Fibroblast of the aortic adventitia (primary cell): ENCODE data around the gene ODF2L. TPM values are rescaled to one million over a fixed set of nuclear protein-coding genes. Genes with fewer than 3 reads are reported as not detected.

Source experiments
- DNase-seq: peaks from one replicate; pipeline ENCODE4 v3.0.0-alpha.2; 2010; ENCODE audit warnings: low read depth
- H3K4me3 ChIP-seq: 2 replicates; pipeline ENCODE4 v1.5.1; 2011; ENCODE audit warnings: low read depth, mild to moderate bottlenecking, control low read depth, low read length, moderate library complexity
- CTCF ChIP-seq: IDR thresholded peaks from 2 replicates; pipeline ENCODE4 v1.5.1; 2011; ENCODE audit warnings: mild to moderate bottlenecking, low read length, control low read depth, inconsistent platforms; ENCODE audit not compliant: insufficient read depth
- total RNA-seq: library from RNA; depleted of rRNA; stranded (reverse); fragments of >200 nt; gene quantifications from 2 replicates; pipeline ENCODE4 v1.2.3, GENCODE V29; 2012; ENCODE audit warnings: low replicate concordance

Gene ODF2L
- total RNA-seq, 1 donor: 65.9 TPM

- DNase-seq: no peak
- no peak overlapping the region for H3K4me3 ChIP-seq
- TF ChIP-seq CTCF: no peak
Measured at GRCh38 chr1:86378813-86379212, 17.3 kb downstream of the ODF2L start.

- DNase-seq: no peak
- TF ChIP-seq CTCF: no peak
- H3K4me3 ChIP-seq: no peak overlapping the region
Measured at GRCh38 chr1:86377341-86377740, 18.8 kb downstream of the ODF2L start.

GRCh38 chr1:86375688-86376087 is 20.4 kb downstream of the ODF2L start:
- DNase-seq: peak; percentile 20
- TF ChIP-seq CTCF: no peak

GRCh38 chr1:86370601-86371022 is 25.5 kb downstream of the ODF2L start:
- DNase-seq: peak; percentile 20
- no peak overlapping the region for H3K4me3 ChIP-seq
- no peak for TF ChIP-seq CTCF

More at GRCh38 chr1:86375688-86376087, 20.4 kb downstream of the ODF2L start:
- H3K4me3 ChIP-seq: no peak overlapping the region

- DNase-seq: no peak
- H3K4me3 ChIP-seq: no peak overlapping the region
- TF ChIP-seq CTCF: no peak
Measured at GRCh38 chr1:86365896-86366295, 30.2 kb downstream of the ODF2L start.

- DNase-seq: no peak
- TF ChIP-seq CTCF: no peak
- no peak overlapping the region for H3K4me3 ChIP-seq
Measured at GRCh38 chr1:86362807-86363206, 33.3 kb downstream of the ODF2L start.

GRCh38 chr1:86357796-86358195 is 38.3 kb downstream of the ODF2L start:
- no peak for DNase-seq
- no peak for TF ChIP-seq CTCF
- H3K4me3 ChIP-seq: no peak overlapping the region
